HTERT RPE-1 (cell line): ENCODE results near the gene FOXP4.

Source experiments
- in situ Hi-C: fragments of 300-500 bp; cut with MboI; formaldehyde crosslinking; loops from 4 replicates; pipeline ENCODE4 v1.14.3; 2020; ENCODE audit warnings: low sequenced_read_pairs

Gene FOXP4

GRCh38 chr6:41582540-41582939, 36.4 kb downstream of the FOXP4 start:
- in situ Hi-C loops = no loop called here

- in situ Hi-C loops = no loop called here
Measured at GRCh38 chr6:41583565-41583964, 37.4 kb downstream of the FOXP4 start.

GRCh38 chr6:41584205-41584604, 38.0 kb downstream of the FOXP4 start:
- in situ Hi-C loops = no loop called here

- in situ Hi-C loops = no loop called here
Measured at GRCh38 chr6:41584668-41585205, 38.6 kb downstream of the FOXP4 start.

- in situ Hi-C loops = no loop called here
Measured at GRCh38 chr6:41585605-41586004, 39.4 kb downstream of the FOXP4 start.

- in situ Hi-C loops = no loop called here
Measured at GRCh38 chr6:41586252-41587007, 40.2 kb downstream of the FOXP4 start.

GRCh38 chr6:41587131-41587879, 41.1 kb downstream of the FOXP4 start:
- in situ Hi-C loops = no loop called here

GRCh38 chr6:41588111-41588510, 41.9 kb downstream of the FOXP4 start:
- in situ Hi-C loops = no loop called here

- in situ Hi-C loops = no loop called here
Measured at GRCh38 chr6:41589223-41589622, 43.0 kb downstream of the FOXP4 start.

GRCh38 chr6:41589636-41590622, 43.7 kb downstream of the FOXP4 start:
- in situ Hi-C loops = no loop called here

GRCh38 chr6:41591122-41591521, 44.9 kb downstream of the FOXP4 start:
- in situ Hi-C loops = no loop called here

GRCh38 chr6:41591859-41592502, 45.8 kb downstream of the FOXP4 start:
- in situ Hi-C loops = no loop called here

- in situ Hi-C loops = no loop called here
Measured at GRCh38 chr6:41593406-41593805, 47.2 kb downstream of the FOXP4 start.

GRCh38 chr6:41593839-41594238, 47.7 kb downstream of the FOXP4 start:
- in situ Hi-C loops = no loop called here

GRCh38 chr6:41594326-41594725, 48.1 kb downstream of the FOXP4 start:
- in situ Hi-C loops = no loop called here

- in situ Hi-C loops = no loop called here
Measured at GRCh38 chr6:41594766-41595165, 48.6 kb downstream of the FOXP4 start.

- in situ Hi-C loops = no loop called here
Measured at GRCh38 chr6:41595166-41595565, 49.0 kb downstream of the FOXP4 start.

- in situ Hi-C loops = no loop called here
Measured at GRCh38 chr6:41596096-41596685, 50.0 kb downstream of the FOXP4 start.

- in situ Hi-C loops = no loop called here
Measured at GRCh38 chr6:41596807-41597206, 50.6 kb downstream of the FOXP4 start.
